IMR-90 (cell line): ENCODE data around the gene SLC38A6. TPM values are rescaled to one million over a fixed set of nuclear protein-coding genes. Genes with fewer than 3 reads are reported as not detected.
A peak's percentile ranks its signal among the peaks of the same experiment; 100 is the strongest.

Experiments used
- ATAC-seq: fragments of 200-7000 bp; cut with Tn5 transposase; 2 replicates; pipeline ENCODE4 v1.9.1; 2020; ENCODE audit warnings: low read depth, mild to moderate bottlenecking, moderate library complexity
- BruUV-seq: library from RNA; stranded (reverse); fragments of 400-500 nt; replicated peaks from 2 replicates; lab custom pipeline; 2021; lab: Mats Ljungman, UMichigan
- CTCF ChIA-PET: fragments of 300-600 bp; formaldehyde crosslinking; extraction: SDS; loops from one replicate; lab custom pipeline; 2021; ENCODE audit warnings: antibody characterized with exemption; lab: Yijun Ruan, JAX
- POLR2A ChIA-PET: fragments of 300-600 bp; sonication (Branson Sonifier 250); formaldehyde crosslinking; loops from one replicate; lab custom pipeline; 2022; ENCODE audit warnings: antibody characterized with exemption; ENCODE audit not compliant: unreplicated experiment; lab: Charles Lee
- DNase-seq: peaks from one replicate; pipeline ENCODE4 v3.0.0; 2013
- H2AFZ ChIP-seq: replicated peaks from 2 replicates; pipeline ENCODE3; 2013; ENCODE audit warnings: low read length, mild to moderate bottlenecking; ENCODE audit not compliant: poor library complexity
- H2AK5ac ChIP-seq: 2 replicates; pipeline ENCODE4 v1.6.1; 2013; ENCODE audit warnings: low read depth, low read length, inconsistent platforms
- H2AK9ac ChIP-seq: replicated peaks from 2 replicates; pipeline ENCODE3; 2013; ENCODE audit warnings: mild to moderate bottlenecking, low read depth, low read length, moderate library complexity; ENCODE audit not compliant: poor library complexity
- H2BK120ac ChIP-seq: 2 replicates; pipeline ENCODE4 v1.6.1; 2013; ENCODE audit warnings: low read depth, low read length, inconsistent platforms
- H2BK15ac ChIP-seq: 3 replicates; pipeline ENCODE4 v1.6.1; 2013; ENCODE audit warnings: low read depth, low read length, inconsistent platforms
- H2BK20ac ChIP-seq: 2 replicates; pipeline ENCODE4 v1.6.1; 2013; ENCODE audit warnings: low read depth, mild to moderate bottlenecking, inconsistent platforms, low read length, moderate library complexity
- H2BK5ac ChIP-seq: 2 replicates; pipeline ENCODE4 v1.6.1; 2013; ENCODE audit warnings: mild to moderate bottlenecking, low read depth, low read length, inconsistent platforms; ENCODE audit not compliant: poor library complexity, severe bottlenecking
- H3K14ac ChIP-seq: replicated peaks from 2 replicates; pipeline ENCODE4 v1.6.1; 2013; ENCODE audit warnings: low read depth, low read length, inconsistent platforms
- H3K18ac ChIP-seq: 2 replicates; pipeline ENCODE4 v1.6.1; 2013; ENCODE audit warnings: low read depth, low read length, control low read depth
- H3K23ac ChIP-seq: 2 replicates; pipeline ENCODE4 v1.6.1; 2013; ENCODE audit warnings: low read depth, low read length, inconsistent platforms
- H3K27ac ChIP-seq: 2 replicates; pipeline ENCODE4 v1.5.1; 2013; ENCODE audit warnings: mild to moderate bottlenecking, control low read depth, low read length; ENCODE audit not compliant: insufficient read depth
- H3K27me3 ChIP-seq: 2 replicates; pipeline ENCODE4 v1.6.1; 2013; ENCODE audit warnings: low read length; ENCODE audit not compliant: control insufficient read depth, insufficient read depth
- H3K36me3 ChIP-seq: 2 replicates; pipeline ENCODE4 v1.6.1; 2013; ENCODE audit warnings: low read length, mixed read lengths; ENCODE audit not compliant: control insufficient read depth, insufficient read depth
- H3K4ac ChIP-seq: 2 replicates; pipeline ENCODE4 v1.6.1; 2013; ENCODE audit warnings: low read depth, low read length, inconsistent platforms
- H3K4me1 ChIP-seq: 2 replicates; pipeline ENCODE4 v1.6.1; 2013; ENCODE audit warnings: low read length, mixed read lengths; ENCODE audit not compliant: control insufficient read depth, insufficient read depth
- H3K4me2 ChIP-seq: 2 replicates; pipeline ENCODE4 v1.6.1; 2013; ENCODE audit warnings: low read depth, mild to moderate bottlenecking, control low read depth, low read length, moderate library complexity
- H3K4me3 ChIP-seq: 2 replicates; pipeline ENCODE4 v1.5.1; 2013; ENCODE audit warnings: low read depth, mild to moderate bottlenecking, control low read depth, low read length, moderate library complexity; ENCODE audit not compliant: insufficient read depth
- H3K56ac ChIP-seq: 2 replicates; pipeline ENCODE4 v1.6.1; 2013; ENCODE audit warnings: low read length, inconsistent platforms; ENCODE audit not compliant: insufficient read depth; ENCODE audit errors: extremely low read depth
- H3K79me1 ChIP-seq, 2 experiments: 2 replicates each; pipeline ENCODE4 v1.6.1; 2013; ENCODE audit warnings: low read length in 2 of 2, inconsistent platforms in 1 of 2, low read depth in 1 of 2
- H3K9ac ChIP-seq: 2 replicates; pipeline ENCODE4 v1.6.1; 2013; ENCODE audit warnings: low read depth, low read length, control low read depth
- H3K9me1 ChIP-seq: 2 replicates; pipeline ENCODE4 v1.6.1; 2013; ENCODE audit warnings: low read length, inconsistent platforms; ENCODE audit not compliant: insufficient read depth
- H3K9me3 ChIP-seq: 2 replicates; pipeline ENCODE4 v1.6.1; 2013; ENCODE audit warnings: low read length; ENCODE audit not compliant: control insufficient read depth, insufficient read depth
- H4K20me1 ChIP-seq: 2 replicates; pipeline ENCODE4 v1.6.1; 2013; ENCODE audit warnings: low read length, inconsistent platforms; ENCODE audit not compliant: insufficient read depth
- H4K5ac ChIP-seq: 2 replicates; pipeline ENCODE4 v1.6.1; 2013; ENCODE audit warnings: mild to moderate bottlenecking, low read depth, low read length, control low read depth
- H4K8ac ChIP-seq, 2 experiments: 2 replicates each; pipeline ENCODE4 v1.6.1; 2013; ENCODE audit warnings: low read depth in 2 of 2, low read length in 2 of 2, control low read depth in 1 of 2, inconsistent platforms in 1 of 2
- H4K91ac ChIP-seq: 2 replicates; pipeline ENCODE4 v1.6.1; 2013; ENCODE audit warnings: low read depth, low read length, inconsistent platforms; ENCODE audit not compliant: insufficient read depth
- BHLHE40 ChIP-seq: fragments of 150-350 bp; IDR thresholded peaks from 2 replicates; pipeline ENCODE4 v1.6.1; 2016; ENCODE audit warnings: mild to moderate bottlenecking, low read depth, low read length
- CEBPB ChIP-seq: IDR thresholded peaks from 2 replicates; pipeline ENCODE4 v1.6.1; 2012; ENCODE audit warnings: low read depth, low read length, improper control_type of control experiment
- CTCF ChIP-seq: conservative IDR thresholded peaks from 2 replicates; pipeline ENCODE4 v1.5.1; 2012; ENCODE audit warnings: mild to moderate bottlenecking, low read depth, low read length, improper control_type of control experiment
- MAZ ChIP-seq: IDR thresholded peaks from 2 replicates; pipeline ENCODE4 v1.6.1; 2012; ENCODE audit warnings: low read depth, mild to moderate bottlenecking, low read length, improper control_type of control experiment, moderate library complexity, borderline replicate concordance
- RFX5 ChIP-seq: IDR thresholded peaks from 2 replicates; pipeline ENCODE4 v1.8.0; 2012; ENCODE audit warnings: low read depth, mild to moderate bottlenecking, low read length, moderate library complexity
- WGBS, 2 experiments: methylation state at CpG; one replicate each; pipeline versions ENCODE4 v1.1.5 to v1.1.7; 2013; ENCODE audit warnings: missing lambda C conversion rate in 2 of 2; ENCODE audit not compliant: insufficient read length in 1 of 2; ENCODE audit errors: extremely low coverage in 2 of 2; 5-methylcytosine and 5-hydroxymethylcytosine counted together
- dilution Hi-C: fragments of 300-500 bp; cut with HindIII; formaldehyde crosslinking; loops from one replicate; pipeline ENCODE4 v1.14.3; 2018; ENCODE audit warnings: low sequenced_read_pairs; ENCODE audit not compliant: unreplicated experiment
- in situ Hi-C: fragments of 300-500 bp; cut with MboI; formaldehyde crosslinking; loops from 3 replicates; pipeline ENCODE4 v1.14.3; 2019; ENCODE audit warnings: low sequenced_read_pairs, inconsistent platforms, mixed read lengths
- intact Hi-C: fragments of 100-400 bp; cut with micrococcal nuclease; formaldehyde crosslinking; loops from 2 replicates; pipeline ENCODE4 v1.10.0; 2022
- polyA plus RNA-seq, 3 experiments: library from polyadenylated mRNA; depleted of rRNA; stranded (reverse); fragments of >200 nt; gene quantifications; 2 replicates each; pipeline ENCODE4 v1.2.3, GENCODE V29; 2012; ENCODE audit warnings: low replicate concordance in 1 of 3
- total RNA-seq: library from RNA; depleted of rRNA; stranded (reverse); fragments of >200 nt; gene quantifications from 2 replicates; pipeline ENCODE4 v1.2.3, GENCODE V29; 2012

The SLC38A6 gene
- total and polyA plus RNA-seq, 2 of the 4 experiments (the other 2 are of a cell fraction) = 15.5 to 18.3 TPM

GRCh38 chr14:61099216-61099835, 118.3 kb downstream of the SLC38A6 start:
- CTCF ChIA-PET = interaction anchor here (1.4 kb wide), 1 partner anchor 10 kb away, joined by 3 read pairs; no protein-coding TSS in a partner anchor
- H3K4me1 ChIP-seq = peaks cover 26% of the 10 kb centered on the region

More at GRCh38 chr14:61099216-61099835, 118.3 kb downstream of the SLC38A6 start:
- H2AK9ac ChIP-seq = no peak overlapping the region
- in situ Hi-C loops = no loop called here
- no peak overlapping the region for H2BK5ac ChIP-seq
- no peak overlapping the region for H3K23ac ChIP-seq
- ATAC-seq (no peak), DNase-seq (peak; percentile 63)
- peaks cover 2% of the 10 kb centered on the region; the same call in 1 of the 2 replicates for H3K9me3 ChIP-seq
- H4K20me1 ChIP-seq = no peaks in the 10 kb centered on the region
- peaks cover 20% of the 10 kb centered on the region for H3K9me1 ChIP-seq
- H3K18ac ChIP-seq = peak overlapping the region; percentile 58
- no peak overlapping the region for H3K14ac ChIP-seq
- no peak overlapping the region for H3K56ac ChIP-seq
- H2AK5ac ChIP-seq = peak overlapping the region; percentile 10
- no peak overlapping the region for H3K4me2 ChIP-seq
- H2BK15ac ChIP-seq = no peak overlapping the region; the same call in 2 of the 3 replicates
- H3K36me3 ChIP-seq = no peaks in the 10 kb centered on the region
- H3K27ac ChIP-seq = peak overlapping the region; percentile 58; the same call in 1 of the 2 replicates
- dilution Hi-C loops = no loop called here
- no peak overlapping the region for H3K4me3 ChIP-seq
- H2AFZ ChIP-seq = no peak overlapping the region
- peak overlapping the region in 1 of 2 experiments; percentile 71; a peak in 1 of 4 replicates for H4K8ac ChIP-seq
- POLR2A ChIA-PET = interaction anchor here (0.6 to 1.0 kb wide), 3 partner anchors 46 to 375 kb away, joined by 3 to 14 read pairs (median 5); partner anchors contain the start of gene SIX4
- peaks cover 0 to 7% of the 10 kb centered on the region in 2 experiments; a peak in 2 of 4 replicates for H3K79me1 ChIP-seq
- H4K5ac ChIP-seq = peak overlapping the region; percentile 24; the same call in 1 of the 2 replicates
- H2BK20ac ChIP-seq = peak overlapping the region; percentile 56; the same call in 1 of the 2 replicates
- peak overlapping the region; percentile 24; the same call in 1 of the 2 replicates for H3K4ac ChIP-seq
- H3K9ac ChIP-seq = no peak overlapping the region
- H3K27me3 ChIP-seq = no peaks in the 10 kb centered on the region
- intact Hi-C loops = no loop called here
- WGBS, 2 experiments = no CpG with 5 or more reads among the region's 4 CpGs
- TF ChIP-seq MAZ (no peak), RFX5 (no peak), CEBPB (no peak), BHLHE40 (no peak), CTCF (no peak)
- H4K91ac ChIP-seq = no peak overlapping the region
- BruUV-seq = no TSS peak
- H2BK120ac ChIP-seq = peak overlapping the region; percentile 56; the same call in 1 of the 2 replicates
